SK-MEL-5 (cell line): ENCODE results near the gene ACSL4. TPM values are rescaled to one million over a fixed set of nuclear protein-coding genes. Genes with fewer than 3 reads are reported as not detected.
A peak's percentile ranks its signal among the peaks of the same experiment; 100 is the strongest.
"Not testable (repeated sequence)": the region's sequence is repeated elsewhere in the genome, so short reads cannot be mapped to it uniquely, and the experiment has no call there.

ENCODE experiments used
- DNase-seq: peaks from one replicate; pipeline ENCODE4 v3.0.0-alpha.2; 2016; ENCODE audit warnings: low read depth, low spot score
- in situ Hi-C: cut with HindIII; loops from 2 replicates; pipeline ENCODE4 v1.10.0; 2016; ENCODE audit warnings: low sequenced_read_pairs, high pct_unique_total_duplicates, low pct_unique_long_range_greater_than_20kb
- total RNA-seq: library from RNA; depleted of rRNA; stranded (reverse); fragments of >200 nt; shearing (Covaris generic); gene quantifications from 2 replicates; pipeline ENCODE4 v1.2.3, GENCODE V29; 2014

The ACSL4 gene
- total RNA-seq, 1 experiment from 2014 or later: 82.0 TPM

DNA sequence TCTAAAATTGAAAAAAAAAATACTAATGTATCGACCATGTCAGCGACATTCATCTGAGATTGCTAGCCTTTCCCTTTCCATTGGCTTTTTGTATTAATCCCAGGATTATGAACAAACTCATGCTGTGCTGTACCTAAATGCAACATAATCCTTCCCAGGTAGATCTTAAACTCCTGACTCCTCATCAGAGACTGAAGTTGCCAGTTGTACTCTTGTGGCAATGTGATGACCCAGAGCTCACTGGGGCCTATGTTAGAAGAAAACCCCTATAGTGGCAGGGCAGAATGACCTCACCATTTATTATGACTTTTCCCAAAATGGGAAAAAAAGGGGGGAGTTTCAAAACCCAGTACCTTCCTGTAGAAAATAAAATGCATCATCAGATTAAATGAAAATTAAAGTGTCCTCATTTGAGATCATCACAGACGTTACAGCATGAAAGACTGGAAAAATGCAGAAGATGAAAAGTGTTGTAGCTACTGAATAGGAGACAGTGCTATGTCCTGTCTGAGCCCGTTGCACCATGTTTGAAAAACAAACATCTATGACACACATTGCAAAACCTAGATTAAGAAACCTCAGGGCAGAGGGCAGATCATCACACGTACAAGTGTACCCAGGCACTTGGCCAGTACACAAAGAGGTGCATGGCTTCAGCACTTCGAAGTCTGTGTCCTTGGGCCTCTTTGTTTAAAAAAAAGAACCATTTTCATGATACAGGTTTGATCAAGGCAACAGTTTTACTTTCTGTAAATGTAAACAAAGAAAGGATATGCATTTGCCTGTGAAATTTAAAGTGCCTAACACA lies 6.8 kb upstream of the ACSL4 start:
- in situ Hi-C loops: no loop called here
- no peak for DNase-seq

DNA sequence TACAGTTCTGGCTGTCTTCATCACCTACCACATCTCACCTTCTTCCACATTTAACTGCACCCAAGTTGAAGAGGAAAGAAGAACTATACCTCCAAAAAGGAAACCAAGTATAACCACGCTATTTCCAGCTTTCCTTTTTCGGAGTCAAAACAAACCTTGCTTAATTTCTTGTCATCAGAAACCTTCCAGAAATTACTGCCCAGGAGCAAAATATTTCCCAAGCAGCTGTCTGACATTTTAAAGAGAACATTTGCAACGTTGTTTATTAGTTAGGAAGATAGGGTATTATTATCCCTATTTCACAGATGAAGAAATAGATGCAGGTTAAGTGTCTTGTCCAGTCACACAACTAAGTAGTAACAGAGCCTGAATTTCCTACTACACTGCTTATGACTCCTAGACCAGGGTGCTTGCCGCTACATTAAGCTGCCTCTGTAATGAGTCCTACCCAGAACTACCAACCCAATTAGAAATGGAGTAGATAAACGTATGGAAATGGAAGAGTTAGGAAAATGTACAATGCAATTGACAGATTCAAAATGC lies 2.2 kb upstream of the ACSL4 start:
- in situ Hi-C loops: no loop called here
- DNase-seq: no peak

DNA sequence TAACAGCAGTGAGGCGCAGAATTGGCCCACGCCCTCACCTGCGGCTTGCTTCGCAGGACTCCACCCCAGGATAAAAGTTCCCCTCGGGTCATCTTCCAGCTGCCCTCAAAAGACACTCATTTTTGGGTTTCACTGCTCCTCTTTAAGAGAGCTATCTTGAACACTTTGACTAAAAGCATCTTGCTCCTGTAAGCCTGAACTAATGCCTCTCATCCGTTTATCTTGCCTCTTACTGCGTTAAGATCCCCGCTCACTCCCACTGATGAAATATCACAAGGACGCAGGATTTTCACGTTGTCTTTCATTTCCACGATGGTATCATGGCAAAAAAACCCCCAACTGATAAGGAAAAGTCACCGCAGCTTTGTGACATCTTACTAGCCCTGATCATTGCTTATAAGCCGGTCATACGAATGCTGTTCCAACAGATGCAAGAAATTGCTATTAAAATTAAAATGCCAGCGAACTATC lies 591 bp upstream of the ACSL4 start:
- in situ Hi-C loops: no loop called here
- no peak for DNase-seq

DNA sequence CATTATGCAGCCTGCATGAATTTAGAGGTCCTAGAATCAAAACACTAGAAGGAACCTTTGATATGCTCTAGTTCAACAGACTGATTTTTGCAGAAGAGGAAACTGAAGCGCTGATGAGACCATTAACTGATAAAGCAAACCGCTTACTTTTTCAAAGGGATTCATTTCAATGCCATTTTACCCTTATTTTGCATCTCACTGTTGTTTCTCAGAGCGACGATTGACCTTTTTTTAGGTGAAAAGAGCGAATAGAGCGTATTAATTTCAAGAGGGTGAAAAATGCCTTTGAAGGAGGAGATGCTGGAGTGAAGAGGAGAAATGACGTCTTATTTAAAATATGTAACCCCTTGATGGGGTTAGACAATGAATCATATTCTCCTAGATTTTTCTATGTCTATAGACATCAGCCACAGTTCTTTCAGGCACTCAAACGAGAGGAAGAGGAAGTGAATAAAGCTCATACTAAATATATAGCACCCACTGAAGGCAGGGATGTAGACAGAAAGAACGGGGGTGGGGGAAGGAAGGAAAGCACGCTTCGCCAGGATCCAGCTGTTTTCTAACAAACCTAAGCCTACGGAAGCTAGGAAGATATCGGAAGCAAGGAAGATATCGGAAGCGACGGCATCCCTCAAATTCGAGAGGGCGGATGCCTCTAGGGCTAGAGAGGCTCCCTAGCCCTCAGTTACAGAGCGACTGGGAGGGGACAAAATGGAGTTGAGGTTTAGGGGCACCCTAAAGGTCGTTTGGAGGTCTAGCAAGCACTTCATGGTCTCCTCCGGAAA lies 848 bp downstream of the ACSL4 start:
- in situ Hi-C loops: no loop called here
- peak; percentile 3 for DNase-seq

DNA sequence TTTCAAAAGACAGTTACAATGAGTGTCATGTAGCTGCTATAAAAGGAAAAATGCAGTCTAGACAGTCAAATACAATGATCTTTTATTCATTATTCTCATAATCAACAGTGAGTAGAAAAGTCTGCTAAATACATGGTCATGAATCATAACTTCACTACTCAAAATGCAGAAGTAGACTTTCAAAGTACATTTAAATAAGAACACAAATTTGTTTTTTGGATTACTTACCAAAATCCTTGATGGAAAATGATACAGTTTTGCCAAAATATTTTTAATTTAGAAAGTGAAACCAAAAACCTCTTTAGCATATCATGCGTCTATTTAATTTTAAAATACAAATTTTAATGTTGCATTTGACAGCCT lies 4.9 kb downstream of the ACSL4 start:
- no peak for DNase-seq
- in situ Hi-C loops: no loop called here

DNA sequence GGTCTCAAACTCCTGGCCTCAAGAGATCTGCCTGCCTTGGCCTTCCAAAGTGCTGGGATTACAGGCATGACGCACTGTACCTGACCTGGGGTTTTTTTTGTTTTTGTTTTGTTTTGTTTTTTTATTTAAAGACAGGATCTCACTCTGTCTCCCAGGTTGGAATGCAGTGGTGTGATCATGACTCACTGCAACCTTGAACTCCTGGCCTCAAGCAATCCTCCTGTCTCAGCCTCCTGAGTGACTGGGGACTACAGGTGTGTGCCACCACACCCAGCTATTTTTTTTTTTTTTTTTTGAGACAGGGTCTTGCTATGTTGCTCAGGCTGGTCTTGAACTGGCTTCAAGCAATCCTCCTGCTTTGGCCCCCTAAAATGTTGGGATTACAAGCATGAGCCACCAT lies 8.1 kb downstream of the ACSL4 start:
- DNase-seq, in situ Hi-C loops: not testable (repeated sequence)

DNA sequence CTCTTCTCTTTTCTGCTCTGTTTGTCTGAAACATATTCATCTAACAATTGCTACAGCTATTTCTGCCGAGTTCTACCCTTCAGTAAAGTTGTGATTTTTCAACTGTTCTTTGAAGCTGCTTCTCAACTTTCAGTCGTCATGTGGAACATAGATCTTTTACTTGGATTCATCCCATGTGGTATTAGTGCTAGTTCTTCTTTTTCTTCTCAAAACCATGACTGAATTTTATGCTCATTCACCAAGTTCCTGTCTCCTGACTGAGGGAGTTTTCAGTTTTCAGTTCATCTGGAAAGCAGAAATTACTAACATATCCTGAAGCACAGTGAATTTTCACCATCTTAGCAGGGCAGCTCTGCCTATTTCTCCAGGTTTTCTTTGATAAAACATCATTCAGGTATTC lies 12.1 kb downstream of the ACSL4 start:
- in situ Hi-C loops: no loop called here
- DNase-seq: no peak

DNA sequence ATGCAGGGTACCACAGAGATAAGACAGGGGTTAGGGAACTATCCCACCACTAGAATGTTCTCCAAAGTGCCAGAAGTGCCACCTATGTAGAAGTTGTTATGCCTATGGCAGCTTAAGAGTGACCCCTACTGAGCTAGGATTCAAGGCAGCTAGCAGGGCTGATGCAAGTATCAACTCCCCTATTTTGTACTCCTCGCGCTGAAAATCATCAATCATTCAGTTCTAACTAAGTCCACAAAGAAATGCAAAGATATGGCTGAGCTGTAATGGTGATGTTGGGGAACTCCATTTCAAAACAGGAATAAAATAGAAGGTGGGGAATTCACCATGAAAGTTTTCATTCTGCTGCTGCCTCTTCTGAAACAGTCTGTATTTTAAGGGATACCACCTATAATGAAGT lies 13.8 kb downstream of the ACSL4 start:
- no peak for DNase-seq
- in situ Hi-C loops: no loop called here

DNA sequence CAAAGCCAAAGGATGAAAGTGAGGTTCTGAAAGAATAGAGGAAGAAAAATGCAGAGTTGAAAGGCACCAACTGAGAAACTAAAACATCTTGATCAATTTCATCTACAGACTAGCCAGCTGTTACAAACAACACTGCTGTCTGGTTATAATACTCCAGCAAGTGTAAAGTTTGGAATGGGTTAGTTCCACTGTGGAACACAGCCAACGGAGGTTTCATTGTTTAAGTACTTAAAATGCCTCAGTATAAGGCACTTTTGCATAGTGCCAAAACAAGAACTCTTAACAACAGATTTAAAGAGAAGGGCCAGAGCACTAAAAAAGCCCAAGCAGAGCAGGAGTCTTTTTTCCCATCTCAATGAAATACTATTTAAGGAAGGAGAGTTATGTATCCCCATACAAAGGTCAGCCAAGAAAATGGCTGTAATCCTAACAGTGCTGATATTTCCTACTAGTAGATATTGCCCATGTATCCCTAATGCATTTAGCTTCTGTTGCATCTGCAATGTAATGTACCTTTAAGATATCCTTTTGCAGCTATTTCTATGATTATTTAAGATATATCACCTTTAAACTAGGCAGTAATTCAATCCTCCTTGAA lies 16.5 kb downstream of the ACSL4 start:
- no peak for DNase-seq
- in situ Hi-C loops: no loop called here

DNA sequence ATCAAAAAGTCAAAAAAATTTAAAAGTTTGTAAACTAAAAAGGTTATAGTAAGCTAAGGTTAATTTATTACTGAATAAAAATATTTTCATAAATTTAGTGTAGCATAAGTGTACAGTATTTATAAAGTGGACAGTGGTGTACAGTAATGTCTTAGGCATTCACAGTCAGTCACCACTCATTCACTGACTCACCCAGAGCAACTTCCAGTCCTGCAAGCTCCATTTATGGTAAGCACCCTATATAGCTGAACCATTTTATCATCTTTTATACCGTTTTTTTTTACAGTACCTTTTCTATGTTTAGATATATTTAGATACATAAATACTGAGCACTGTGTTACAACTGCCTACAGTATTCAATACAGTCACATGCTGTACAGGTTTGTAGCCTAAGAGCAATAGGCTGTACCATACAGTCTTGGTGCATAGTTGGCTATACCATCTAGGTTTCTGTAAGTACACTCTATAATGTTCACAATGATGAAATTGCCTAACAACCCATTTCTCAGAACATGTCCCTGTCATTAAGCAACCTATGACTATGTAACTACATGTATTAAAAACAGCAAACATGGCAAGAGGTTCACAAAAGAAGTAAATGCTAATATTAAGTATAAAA lies 18.6 kb downstream of the ACSL4 start:
- in situ Hi-C loops: no loop called here
- no peak for DNase-seq

DNA sequence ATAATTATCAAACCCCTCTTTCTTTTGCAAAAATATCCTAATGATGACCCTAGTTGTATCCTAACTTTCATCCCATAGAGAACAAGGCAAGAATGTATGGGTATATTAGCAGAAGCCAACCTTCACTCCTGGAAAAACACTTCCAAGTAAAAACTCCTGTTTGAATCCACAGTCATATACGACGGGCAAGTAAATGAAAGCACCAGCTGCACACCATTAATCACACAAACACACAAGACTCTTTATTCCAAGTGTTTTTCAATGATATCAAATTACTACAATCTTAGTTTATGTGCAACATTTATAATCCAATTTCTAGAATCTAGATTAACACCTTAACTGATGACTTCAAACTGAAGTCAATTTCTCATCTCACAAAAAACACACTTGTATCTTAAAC lies 22.9 kb downstream of the ACSL4 start:
- in situ Hi-C loops: no loop called here
- DNase-seq: no peak

DNA sequence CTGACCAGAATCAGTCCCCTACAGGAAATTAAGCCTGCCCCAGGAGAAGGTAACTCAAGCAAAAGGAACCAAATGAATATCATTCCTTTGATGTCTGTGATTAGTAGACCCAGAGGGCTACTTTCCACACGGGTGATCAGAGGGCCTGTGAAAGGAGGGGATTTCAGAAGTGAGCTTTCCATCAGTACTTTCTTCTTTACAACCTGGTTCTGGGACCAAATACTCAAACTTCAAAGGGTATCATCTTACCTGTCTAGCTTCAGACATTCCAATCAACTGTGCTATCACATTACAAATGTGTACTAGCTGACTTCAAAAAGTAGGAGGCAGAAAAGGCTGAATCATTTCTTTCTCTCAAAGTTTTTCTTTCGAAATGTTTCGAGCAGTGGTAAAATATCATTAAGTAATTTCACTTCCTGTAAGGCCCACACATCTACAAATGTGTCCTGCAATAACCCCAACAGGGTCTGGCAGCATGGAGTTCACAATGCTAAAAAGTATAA lies 23.9 kb downstream of the ACSL4 start:
- in situ Hi-C loops: no loop called here
- no peak for DNase-seq

DNA sequence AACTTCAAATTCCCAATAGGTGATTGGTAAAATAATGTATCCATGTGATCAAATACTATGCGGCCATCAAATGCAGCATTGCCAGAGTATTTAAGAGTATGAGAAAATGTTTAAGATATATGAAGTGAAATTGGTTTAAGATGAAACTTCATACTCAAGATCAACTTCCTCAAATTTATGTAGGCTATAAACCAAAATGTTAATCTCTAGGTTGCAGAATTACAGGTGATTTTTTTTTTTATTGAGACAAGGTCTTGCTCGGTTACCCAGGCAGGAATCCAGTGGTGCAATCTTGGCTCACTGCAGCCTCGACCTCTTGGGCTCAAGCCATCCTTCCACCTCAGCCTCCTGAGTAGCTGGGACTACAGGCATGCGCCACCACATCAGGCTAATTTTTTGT lies 25.3 kb downstream of the ACSL4 start:
- DNase-seq: no peak
- in situ Hi-C loops: no loop called here

DNA sequence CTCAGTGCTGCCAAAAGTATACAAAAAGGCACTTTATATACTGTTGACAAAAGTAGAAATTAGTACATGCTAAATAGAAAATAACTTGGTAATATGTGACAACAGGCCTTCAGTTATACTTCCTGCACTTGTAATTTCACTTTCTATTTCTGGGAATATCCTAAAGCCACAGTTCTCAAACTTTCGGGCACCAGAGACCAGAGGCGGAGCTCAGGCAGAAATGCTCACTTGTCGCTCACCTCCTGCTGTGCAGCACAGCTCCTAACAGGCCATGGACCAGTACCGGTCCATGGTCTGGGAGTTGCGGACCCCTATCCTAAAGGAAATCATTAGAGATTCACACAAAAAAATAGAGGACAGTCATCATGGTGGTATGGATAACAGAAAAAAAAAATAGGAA lies 25.7 kb downstream of the ACSL4 start:
- in situ Hi-C loops: no loop called here
- no peak for DNase-seq

DNA sequence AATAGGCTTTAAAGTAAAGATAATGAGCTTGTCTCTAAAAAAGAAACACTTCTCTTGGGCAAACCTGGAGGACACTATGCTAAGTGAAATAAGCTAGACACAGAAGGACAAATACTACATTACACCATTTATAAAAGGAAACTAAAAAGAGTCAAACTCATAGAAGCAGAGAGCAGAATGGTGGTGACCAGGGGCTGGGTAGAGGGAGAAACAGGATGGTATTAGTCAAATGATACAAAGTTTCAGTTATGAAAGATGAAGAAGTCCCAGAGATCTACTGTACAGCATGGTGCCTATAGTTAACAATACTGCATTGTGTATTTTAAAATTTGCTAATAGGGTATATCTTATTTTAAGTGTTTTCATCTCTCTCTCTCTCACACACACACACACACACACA lies 28.5 kb downstream of the ACSL4 start:
- in situ Hi-C loops: no loop called here
- DNase-seq: no peak

DNA sequence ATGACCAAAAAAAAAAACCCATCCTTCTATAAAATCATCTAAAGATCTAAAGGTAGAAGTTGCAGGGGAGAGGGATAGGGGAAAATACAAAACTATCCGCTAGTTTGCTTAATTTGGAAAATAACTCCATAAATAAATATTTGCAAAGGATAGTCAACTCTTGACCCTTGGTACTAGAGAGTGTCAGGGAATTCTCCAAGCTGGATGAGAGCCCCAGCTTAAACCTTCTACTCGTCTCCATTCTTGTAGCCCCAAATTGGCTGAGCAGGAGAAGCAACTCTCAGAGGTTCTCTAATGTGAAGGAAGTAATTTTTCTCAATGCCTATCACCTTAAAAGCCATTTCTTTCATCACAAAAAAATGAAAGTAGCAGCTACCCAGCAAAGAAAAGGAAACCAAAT lies 35.2 kb downstream of the ACSL4 start:
- in situ Hi-C loops: no loop called here
- no peak for DNase-seq

DNA sequence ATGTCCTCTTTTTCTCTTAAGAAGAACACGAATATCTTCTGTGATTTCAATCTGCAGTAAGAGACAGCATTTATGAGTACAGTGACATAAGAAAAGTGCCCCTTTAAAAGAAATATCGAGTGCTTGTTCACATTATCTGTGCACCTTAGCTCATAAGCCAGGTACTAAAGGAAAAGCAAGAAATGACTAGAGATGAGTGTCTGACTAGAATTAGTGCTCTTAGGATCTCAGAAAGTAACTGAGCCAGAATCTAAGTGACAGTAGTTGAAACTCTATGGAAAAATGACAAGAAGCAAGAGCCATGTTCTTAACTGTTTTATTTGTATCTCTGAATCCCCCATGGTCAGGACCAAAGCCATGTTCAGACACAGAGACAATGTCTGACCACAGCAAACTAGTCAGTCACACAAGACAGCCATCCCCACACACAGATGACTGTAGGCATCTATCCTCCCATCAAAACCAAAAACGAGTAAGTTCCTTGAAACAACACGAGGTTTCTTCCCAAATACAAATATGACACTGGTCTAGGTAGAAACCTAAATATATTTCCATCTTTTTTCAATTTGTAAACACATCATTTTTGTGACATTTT lies 36.8 kb downstream of the ACSL4 start:
- in situ Hi-C loops: no loop called here
- no peak for DNase-seq
